ENCODE measurements around the gene USP48.

The USP48 gene

DNA sequence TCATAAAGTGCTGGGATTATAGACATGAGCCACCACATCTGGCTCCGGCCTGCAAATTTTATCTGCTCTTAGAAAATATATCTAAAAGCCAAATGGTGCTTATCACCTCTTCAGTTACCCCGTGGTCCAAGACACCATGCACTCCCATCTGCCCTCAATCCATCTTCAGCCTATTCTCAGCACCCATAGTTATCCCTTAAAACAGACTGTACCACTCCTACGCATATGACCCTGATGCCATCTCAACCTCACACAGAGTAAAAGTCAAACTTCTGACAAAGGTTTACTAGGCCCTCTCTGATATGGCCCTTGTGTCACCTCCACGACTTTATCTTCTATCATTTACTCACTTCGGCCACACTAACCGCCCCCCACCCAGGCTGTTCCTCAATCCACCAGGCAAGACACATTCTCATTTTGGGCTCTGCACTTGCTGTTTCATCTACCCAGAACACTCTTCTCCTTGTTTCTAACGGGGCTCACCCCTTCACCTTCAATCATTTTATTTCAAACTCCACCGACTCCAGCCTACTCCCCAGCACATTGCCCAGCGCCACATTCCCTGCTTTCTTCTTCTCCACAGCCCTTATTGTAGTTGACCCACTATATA lies 33.0 kb downstream of the USP48 start:
- DNase-seq (ENCODE audit: low read depth, low spot score): no peak

DNA sequence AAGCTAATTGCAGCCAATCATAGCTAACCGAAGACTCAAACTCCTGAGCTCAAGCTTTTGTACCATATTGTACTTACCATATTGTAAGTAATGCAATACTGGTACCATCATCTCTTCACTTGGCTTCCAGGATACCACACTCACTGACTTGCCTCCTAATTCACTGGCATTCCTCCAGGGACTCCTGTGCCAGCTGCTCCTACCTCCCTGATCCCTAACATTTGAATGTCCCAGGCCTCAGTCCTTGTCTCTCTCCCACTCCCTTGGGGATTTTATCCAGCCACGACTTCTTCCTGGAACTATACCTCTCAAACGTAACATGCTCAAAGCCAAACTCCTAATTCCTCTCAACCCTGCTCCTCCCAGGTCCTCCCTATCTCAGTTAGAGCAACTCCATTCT lies 33.8 kb downstream of the USP48 start:
- no peak for DNase-seq (ENCODE audit: low read depth, low spot score)

DNA sequence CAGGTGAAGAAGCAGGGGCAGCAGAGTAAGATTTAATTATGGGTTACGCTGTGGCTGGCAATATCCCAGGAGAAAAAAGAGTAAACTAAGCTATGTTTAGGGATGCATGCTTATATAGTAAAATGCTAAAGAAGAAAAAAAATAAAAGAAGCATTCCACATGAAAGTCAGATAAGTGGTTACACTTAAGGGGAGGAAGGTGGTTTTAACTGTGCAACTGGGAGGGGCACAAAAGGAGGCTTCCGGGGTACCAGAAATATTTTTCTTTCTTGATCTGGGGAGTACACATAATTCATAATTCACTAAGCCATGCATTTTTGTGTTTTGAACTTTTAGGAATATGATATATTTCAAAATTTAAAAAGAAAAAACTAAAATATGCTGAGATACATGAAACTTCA lies 39.5 kb downstream of the USP48 start:
- no peak for DNase-seq (ENCODE audit: low read depth, low spot score)

DNA sequence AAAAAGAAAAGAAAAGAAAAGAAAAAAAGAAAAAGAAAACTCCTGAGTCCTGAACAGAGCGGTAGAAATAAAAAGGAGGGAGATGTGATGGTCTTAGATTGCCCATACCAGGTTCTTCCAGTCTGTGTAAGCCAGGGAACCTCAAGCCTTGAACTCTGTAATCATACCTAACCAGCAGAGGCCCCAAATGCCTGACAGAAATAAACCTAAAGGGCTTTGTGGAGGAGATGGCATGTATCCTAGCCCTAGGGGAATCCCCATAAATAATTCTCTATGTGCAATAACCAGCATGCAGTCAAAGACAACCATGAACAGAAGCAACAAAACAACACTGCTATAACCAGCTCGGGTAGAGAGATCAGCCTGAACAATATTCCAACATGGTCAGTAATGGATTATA lies 40.4 kb downstream of the USP48 start:
- DNase-seq (ENCODE audit: low read depth, low spot score): no peak

DNA sequence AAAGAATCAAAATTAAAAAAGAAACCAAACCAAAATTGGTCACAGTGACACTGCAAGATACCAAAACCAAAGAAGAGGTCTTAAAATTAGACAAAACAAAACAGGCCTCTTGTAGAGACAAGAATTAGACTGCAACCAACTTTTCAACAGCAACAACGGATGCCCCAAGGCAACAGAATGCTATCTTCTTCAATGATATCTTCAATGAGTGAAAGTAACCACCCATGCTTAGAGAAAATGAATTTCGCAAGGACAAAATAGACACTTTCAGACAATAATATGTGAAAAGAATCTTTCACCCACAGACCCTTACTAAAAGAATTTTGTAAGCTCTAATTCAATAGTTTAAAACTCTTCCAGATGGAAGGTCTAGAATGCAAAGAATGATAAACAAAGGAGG lies 41.7 kb downstream of the USP48 start:
- no peak for DNase-seq (ENCODE audit: low read depth, low spot score)

DNA sequence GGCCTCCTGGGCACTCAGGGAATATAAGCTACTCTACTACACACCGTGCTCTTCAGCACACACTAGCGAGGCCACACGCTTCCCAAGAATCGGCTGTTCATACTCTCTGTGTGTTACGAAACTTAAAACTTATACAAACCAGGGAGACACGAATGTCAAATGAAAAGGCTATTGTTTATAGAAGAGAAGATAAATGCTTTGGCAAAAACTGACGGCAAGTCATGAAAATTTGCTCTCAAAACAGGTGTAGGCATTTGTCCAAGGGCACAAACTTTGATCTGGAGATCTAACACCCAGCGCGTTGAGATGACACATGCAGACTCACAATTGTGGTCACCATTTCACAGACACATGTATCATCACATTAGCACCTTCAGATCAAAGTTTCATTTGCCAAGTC lies 46.1 kb downstream of the USP48 start:
- DNase-seq (ENCODE audit: low read depth, low spot score): no peak

DNA sequence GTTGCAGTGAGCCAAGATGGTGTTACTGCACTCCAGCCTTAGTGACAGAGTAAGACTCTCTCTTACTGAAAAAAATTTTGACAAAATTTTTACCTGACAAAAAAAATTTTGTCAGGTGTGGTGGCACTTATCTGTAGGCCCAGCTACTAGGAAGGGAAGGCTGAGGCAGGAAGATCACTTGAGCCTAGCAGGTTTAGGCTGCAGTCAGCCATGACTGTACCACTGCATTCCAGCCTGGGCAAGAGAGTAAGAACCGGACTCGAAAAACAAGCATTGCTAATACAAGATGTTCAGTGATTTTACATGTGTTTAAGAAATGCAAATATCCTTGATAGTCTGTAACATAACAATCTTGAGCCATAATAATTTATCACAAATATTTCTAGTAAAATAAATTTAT lies 46.9 kb downstream of the USP48 start:
- no peak for DNase-seq (ENCODE audit: low read depth, low spot score)

DNA sequence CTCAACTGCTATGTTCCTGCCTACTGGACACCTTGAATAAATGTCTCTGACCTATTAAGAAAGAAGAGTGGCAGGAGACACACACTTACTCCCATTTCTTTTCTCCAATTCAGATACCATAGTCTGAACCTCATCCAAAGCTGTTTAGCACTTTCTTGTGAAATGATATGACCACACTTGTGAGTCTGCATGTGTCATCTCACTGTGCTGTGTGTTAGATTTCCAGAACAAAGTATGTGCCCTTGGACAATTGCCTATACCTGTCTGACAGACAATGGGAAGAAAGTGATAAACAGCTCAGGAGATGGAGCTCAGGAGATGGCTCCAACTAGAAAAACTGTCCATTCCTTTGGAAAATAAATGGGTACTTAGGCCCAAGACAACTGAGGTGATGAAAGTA lies 48.4 kb downstream of the USP48 start:
- DNase-seq (ENCODE audit: low read depth, low spot score): no peak

DNA sequence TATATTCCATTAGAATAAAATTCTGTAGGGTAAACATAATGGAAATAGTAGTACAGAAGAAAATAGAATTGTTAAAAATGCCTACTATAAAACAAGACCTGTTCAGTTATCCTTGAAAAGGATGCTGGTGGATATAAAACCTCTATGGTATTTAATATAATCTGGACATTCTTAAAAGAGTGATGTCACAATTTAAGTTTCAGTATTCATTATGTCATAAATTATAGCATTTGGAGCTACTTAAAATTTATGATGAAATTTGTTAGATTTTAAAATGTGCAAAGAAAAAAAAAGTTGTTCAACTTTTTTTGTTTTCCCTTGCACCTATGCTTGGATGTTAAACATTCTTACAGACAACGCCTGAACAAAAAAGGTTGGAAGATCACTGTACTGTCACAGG lies 50.3 kb downstream of the USP48 start:
- no peak for DNase-seq (ENCODE audit: low read depth, low spot score)

DNA sequence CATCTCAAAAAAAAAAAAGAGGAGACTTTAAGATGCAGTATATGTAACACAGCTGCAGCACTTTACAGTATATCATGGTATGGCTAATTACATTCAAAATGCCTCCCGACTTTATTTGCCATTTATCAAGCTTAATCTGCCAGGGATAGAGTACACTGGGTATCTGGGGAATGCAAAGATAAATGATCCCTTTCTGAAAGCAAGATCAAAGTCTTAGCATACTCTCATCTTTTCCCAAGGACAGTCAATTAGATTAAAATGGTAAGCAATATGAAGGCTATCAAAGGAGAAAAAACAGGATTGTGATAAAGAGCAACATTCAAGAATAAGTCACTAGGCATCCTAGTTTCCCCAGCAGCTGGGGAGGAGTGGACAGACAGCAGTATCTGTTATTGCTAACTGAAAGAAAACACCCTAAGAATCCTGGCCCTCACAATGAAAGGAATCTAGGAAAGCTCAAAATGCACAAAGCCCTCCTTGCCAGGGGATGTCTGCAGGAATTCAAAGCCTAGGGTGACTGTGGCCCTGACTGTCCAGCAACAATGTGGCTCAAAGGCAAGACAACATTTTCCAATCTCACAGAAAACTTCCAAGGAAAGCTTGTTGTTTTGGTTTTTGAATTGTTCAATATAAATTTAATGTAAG lies 57.1 kb downstream of the USP48 start:
- peak; percentile 7 for DNase-seq (ENCODE audit: low read depth, low spot score)

DNA sequence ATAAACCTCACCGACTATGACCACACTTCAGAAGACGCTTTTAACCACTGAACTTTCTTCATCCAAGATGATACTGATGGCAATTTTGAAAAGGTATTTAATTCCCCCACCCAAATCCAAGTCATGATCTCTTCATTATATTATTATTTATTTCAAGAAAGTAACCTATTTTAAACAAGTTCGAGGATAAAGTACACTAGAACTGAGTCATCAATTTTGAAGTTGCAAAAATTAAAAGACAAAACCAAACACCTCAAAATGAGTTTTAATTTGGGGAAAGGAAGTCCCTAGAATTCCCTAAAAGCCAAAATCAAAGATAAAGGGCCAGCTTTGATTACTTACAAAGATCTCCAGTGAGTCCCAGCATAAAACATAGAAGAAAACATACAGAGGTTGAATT lies 58.4 kb downstream of the USP48 start:
- no peak for DNase-seq (ENCODE audit: low read depth, low spot score)

DNA sequence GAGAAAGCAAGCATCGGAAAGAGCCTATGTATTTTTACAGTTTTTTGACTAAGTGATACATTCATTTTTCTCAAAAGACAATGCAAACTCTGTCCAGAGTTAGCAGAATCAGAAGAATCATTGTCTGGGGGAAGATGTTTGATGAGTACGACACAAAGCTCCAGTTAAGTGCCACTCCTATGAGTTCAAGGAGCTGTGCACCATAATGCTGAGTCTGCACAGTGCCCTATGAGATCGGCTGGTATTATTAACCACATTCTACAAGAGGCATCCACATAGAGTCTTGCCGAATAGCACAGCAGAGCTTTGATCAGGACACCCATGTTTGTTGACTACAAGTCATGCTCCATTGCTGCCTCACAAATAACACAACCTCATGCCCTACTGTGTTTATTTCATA lies 58.9 kb downstream of the USP48 start:
- no peak for DNase-seq (ENCODE audit: low read depth, low spot score)

DNA sequence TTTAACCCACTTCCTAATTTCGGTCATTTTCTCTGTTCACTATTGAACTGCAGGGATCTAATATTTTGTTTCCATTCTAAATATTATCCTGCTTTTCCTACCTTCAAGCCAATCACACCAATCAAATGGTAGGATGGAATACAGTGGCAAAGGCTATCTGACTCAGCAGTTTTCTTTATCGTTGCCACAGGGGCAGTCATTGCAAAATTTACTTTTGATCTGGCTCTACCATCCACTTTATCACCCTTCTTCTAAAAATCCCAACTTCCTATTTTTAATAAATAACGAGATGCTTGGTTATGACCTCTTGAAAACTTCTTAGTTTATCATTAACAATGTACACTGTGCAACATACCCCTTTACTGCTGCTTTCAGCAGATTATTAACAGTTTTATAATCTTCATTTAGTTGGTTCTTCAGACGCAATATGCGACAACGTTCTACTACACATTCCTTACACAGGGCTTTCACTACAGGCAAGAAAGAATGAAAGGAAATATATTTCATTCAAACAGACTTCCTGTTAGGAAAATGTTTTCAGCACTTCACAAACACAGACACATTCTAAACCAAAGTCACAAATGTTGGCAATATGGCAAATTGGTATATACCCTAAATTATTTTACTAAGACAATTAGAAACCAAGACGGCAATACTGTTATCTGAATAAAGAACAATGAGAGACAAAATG lies 61.5 kb downstream of the USP48 start:
- DNase-seq (ENCODE audit: low read depth, low spot score): no peak

DNA sequence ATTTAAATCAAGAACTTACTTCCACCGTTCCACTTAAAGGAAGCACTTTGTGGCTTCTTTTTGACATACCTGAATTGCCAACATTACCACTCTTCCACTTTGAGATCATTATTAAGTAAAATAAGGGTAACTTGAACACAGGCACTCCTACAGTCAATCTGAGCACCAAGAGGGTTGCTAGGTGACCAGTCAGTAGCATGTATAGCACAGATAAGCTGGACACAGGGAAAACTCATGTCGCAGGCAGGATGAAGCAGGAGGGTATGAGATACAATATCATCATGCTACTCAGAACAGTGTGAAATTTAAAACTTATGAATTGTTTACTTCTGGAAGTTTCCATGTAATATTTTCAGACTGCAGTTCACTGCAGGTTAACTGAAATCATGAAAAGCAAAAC lies 66.8 kb downstream of the USP48 start:
- DNase-seq (ENCODE audit: low read depth, low spot score): no peak

DNA sequence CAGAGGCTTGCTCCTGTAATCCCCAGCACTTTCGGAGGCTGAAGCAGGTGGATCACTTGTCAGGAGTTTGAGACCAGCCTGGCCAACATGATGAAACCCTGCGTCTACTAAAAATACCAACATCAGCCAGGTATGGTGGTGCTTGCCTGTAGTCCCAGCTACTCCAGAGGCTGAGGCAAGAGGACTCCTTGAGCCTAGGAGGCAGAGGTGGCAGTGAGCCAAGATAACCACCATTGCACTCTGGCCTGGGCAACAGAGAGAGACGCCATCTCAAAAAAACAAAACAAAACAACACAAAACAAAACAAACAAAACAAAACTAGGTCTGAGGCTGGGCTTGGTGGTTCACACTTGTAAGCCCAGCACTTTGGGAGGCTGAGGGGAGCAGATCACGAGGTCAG lies 75.1 kb downstream of the USP48 start:
- no peak for DNase-seq (ENCODE audit: low read depth, low spot score)

DNA sequence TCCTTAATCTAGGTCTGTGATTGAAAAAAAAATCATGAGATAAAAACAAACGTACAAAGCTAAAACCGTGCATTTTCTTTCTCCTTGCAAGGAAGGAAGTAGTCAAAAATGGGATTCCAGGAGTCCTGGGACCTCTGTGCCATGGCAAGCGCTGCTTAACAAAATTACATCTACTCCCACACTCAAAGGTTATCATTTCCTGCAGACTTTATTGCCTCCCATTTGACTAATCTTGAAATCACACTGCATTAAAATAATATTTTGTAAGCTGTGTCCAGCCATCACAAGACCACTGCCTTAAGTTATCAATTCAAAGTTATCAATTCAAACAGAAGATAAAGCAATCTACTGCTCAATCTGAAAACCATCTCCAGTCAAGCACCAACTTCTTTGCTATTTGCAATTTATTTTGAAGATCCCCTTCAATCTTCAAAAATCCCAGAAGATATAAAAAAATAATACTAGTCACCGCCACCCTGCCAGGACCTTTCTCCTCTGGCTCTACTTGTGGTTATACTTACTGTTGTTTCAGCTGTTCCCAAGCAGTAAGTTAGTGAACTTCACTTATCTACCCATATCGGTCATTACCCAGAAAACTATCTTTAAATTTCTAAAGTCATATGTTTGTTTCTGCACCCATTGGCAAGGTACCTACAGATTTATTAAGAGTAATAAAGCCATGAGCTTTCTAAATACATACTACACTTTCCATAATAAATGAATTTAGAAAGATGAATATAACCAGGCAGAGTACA lies 75.7 kb downstream of the USP48 start:
- DNase-seq (ENCODE audit: low read depth, low spot score): no peak

DNA sequence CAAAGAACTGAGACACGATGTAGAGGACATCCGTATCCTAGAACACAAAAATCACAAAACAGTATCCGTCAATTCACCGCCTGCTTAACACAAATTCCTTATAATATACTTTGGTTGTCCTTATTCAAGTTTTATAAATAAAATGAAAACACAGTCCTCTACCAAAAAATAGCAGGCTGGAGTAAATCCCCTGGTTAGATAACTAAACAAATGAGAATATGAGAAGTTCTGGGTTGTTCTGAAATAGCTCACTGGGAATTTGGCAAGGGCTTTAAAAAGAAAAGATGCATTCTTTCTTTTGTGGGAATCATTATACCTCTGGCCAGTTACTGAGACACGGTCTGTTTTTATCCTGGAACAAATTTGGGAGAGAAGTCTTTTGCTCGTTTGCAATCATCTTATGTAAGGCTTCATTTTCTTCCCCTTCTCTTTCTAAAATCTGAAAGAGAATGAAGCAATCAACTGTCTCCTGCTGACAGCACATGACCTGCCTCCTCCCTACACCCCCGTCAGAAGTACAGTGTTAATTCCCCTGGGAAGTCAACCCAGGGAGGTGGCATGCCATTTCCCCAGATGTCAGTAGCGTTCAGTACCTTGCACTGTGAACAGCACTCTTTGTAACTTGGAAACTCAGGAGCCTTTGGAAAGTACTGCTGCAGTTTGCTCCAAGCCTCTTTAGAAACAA lies 76.7 kb downstream of the USP48 start:
- peak; percentile 71 for DNase-seq (ENCODE audit: low read depth, low spot score)

DNA sequence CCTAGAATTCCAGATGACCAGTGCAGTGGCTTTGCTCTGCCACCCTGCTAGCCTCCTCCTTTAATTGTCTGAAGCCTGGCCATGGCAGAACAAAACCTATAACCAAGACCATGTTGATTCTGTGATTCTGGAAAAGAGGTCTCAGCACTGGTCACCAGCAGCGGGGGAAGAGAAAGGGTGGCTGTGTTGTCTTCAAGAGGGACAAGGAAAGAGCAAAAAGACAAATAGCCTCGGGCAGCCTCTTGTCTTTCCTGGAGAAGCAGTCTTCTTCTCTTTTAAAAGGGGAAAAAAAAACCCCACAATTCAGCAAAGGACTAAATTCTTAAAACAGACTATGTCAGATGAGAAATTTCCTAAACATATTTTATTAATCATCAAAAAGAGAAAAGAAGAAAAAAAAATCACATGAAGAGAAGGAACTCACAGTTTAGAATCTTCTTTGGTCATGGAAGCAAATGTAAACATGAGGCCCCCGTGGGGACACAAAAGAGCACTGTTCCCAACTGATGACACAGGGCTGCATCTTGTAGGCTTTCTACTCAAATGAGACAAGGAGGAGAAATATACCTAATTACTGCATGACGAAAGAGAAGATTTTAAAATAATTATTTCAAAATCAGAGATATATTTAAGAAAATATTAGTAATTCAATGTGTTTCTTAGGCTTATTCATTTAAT lies 77.5 kb downstream of the USP48 start:
- peak; percentile 59 for DNase-seq (ENCODE audit: low read depth, low spot score)

DNA sequence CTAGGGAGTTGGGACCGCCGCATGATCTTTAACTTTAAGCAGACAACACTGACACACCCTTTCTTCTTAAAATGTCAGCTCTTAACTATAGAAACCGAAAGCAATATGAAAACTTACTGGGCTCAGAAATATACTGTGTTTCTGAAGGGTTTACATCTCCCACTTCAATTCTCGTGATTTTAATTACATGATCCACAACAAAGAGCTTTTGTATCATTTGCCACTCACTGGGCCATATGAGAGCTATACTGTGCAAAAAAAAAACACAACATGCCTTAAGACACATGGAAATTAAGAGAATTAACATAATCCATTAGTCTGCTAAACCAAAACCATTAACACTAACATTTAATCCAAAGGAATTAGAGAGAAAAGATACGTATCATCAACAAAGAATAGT lies 78.8 kb downstream of the USP48 start:
- DNase-seq (ENCODE audit: low read depth, low spot score): no peak

DNA sequence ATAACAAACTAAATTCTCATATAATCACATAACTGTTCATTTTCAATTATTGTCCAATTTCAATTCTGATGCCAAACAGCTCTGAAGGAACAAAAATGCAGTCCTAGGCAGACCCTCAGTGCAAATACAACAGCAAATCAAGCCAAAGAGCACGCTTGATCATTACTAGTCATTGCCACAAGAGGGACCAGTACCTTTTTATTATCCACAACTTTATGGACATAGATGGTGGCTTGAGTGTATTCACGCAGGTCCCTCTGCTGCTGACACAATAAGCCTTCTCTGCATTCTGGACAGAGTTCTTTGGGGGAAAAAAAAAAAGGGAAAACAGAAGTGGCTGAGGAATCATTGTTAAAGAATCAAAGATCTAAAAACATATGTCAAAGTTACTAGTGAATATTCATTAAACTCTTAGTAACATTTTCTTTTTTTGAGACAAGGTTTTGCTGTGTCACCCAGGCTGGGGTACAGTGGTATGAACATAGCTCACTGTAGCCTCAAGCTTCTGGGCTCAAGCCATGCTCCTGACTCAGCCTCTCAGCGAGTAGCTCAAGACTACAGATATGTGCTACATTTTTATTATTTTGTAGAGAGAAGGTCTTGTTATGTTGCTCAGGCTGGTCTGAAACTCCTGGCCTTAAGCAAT lies 79.5 kb downstream of the USP48 start:
- peak; percentile 8 for DNase-seq (ENCODE audit: low read depth, low spot score)

DNA sequence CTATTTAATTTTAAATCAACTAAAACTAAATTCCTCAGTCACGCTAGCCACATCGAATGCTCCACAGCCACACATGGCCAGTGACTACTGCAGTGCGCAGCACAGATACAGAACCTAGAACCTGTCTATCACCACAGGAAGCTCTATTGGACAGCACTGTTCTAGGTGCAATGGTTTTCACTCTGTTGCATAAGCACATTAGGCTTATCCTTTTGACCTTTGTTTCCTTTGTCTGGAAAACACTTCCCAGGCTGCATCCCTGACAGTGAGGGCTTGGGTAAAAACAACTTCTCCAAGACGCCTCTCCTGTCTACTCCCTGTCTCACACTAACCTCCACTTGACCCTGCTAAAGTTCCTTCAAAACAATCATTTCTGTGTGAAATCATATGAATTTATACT lies 80.2 kb downstream of the USP48 start:
- DNase-seq (ENCODE audit: low read depth, low spot score): no peak

Measured in ELF-1 (cell line).